ENCODE results near the gene CABLES1.

Gene CABLES1

DNA sequence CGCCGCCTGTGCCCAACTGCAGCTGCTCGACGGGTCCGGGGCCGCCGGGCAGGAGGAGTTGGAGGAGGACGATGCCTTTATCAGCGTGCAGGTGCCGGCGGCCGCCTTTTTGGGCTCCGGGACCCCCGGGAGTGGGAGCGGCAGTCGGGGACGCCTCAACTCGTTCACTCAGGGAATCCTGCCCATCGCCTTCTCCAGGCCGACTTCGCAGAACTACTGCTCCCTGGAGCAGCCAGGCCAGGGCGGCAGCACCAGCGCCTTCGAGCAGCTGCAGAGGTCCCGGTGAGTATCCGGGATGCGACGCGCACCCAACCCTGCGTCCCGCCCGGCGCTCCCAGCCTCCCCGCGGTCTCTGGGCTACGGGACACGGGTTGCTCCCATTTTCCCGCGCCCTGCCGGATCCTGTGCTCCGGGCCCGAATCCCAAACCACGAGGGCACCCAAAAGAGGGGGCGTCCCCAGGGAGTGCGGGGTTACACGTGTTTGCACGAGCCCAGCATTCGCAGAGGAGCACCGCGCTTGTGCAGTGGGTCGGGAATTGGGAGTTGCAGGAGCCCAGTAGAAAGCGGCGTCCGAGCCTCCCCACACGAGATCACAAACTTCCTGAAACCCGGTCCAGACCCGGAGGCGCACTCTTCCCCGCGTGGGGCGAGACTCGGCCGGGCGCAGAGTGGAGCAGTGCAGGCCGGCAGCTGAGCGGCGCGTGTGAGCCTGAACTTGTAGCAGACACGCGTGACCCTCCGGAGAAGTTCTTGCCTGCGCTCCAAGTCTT lies 1.2 kb downstream of the CABLES1 start:
- TF ChIP-seq, protein P1, sequence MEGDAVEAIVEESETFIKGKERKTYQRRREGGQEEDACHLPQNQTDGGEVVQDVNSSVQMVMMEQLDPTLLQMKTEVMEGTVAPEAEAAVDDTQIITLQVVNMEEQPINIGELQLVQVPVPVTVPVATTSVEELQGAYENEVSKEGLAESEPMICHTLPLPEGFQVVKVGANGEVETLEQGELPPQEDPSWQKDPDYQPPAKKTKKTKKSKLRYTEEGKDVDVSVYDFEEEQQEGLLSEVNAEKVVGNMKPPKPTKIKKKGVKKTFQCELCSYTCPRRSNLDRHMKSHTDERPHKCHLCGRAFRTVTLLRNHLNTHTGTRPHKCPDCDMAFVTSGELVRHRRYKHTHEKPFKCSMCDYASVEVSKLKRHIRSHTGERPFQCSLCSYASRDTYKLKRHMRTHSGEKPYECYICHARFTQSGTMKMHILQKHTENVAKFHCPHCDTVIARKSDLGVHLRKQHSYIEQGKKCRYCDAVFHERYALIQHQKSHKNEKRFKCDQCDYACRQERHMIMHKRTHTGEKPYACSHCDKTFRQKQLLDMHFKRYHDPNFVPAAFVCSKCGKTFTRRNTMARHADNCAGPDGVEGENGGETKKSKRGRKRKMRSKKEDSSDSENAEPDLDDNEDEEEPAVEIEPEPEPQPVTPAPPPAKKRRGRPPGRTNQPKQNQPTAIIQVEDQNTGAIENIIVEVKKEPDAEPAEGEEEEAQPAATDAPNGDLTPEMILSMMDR (conservative IDR thresholded peaks at IDR 0.05; ENCODE audit: low read length) = no peak
- no peak for DNase-seq (ENCODE audit: low read depth)
- H3K4me3 ChIP-seq (ENCODE audit: low read length) = peak overlapping the region; percentile 77

DNA sequence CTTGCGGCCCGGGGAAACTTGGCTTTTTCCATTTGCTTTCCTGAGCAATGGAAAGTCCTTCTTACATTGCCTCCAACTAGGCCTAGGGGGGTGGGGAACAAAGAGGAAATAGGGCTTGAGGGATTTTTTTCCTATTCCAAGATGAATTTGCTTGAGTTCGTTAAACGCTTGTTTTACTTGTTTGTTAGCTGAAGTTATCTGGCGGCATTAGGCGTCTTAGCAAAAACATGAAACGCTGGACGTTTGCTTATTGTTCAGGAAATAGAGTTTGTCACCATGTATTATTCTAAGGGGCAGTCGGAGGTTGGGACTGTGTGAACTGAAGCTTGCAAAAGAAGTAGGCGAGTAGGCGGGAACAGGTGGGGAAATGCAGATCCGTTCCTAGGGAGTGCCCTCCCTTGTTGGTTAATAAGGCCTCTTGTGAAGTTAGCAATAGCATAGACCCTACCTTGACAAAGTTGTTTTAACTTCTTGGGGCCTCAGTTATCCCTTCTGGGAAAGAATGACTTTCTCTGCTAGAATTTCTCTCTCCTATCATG lies 1.9 kb downstream of the CABLES1 start:
- TF ChIP-seq, protein P1 (conservative IDR thresholded peaks at IDR 0.05; ENCODE audit: low read length) = no peak
- no peak for DNase-seq (ENCODE audit: low read depth)
- peak overlapping the region; percentile 77 for H3K4me3 ChIP-seq (ENCODE audit: low read length)

DNA sequence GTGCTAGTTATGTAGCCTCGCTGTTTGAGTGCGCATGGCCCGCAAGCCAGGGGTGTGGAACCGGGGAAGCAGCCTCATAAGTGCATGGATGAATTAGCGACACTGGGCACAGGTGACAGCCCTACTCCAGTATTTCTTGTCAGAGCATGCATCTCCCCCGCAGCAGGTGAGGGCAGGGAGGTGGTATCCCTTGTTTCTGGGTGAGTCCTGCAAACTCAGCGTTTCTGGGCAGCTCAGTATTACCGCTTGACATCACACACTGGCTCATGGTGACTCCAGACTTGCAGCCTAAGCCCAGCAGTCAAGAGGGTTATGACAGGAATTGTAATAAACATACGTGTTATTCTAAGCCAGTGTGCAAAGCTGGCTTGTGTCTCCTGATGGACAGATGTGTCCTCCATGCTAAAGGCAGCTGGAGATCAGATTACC lies 2.5 kb downstream of the CABLES1 start:
- TF ChIP-seq, protein P1 (conservative IDR thresholded peaks at IDR 0.05; ENCODE audit: low read length) = no peak
- H3K4me3 ChIP-seq (ENCODE audit: low read length) = peak overlapping the region; percentile 77
- DNase-seq (ENCODE audit: low read depth) = no peak

DNA sequence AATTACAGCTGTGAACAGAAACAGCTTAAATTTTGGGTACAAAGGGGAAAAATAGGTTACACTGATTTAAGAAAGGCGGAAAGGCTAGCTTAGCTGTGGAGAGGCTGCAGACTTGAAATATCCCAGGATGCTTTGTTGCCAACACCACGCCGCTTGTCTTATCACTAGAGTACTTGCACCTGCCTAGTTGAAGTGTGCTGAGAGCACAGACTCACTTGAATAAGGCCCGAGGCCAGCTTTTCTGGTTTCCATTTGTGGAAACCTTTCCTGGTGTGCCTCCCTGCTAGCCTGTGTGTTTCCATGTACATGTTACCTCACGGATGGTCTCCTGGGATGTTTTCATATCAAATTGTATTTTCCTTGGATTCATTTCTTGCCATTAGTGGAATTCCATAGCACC lies 3.2 kb downstream of the CABLES1 start:
- DNase-seq (ENCODE audit: low read depth) = no peak
- no peak overlapping the region for H3K4me3 ChIP-seq (ENCODE audit: low read length)
- TF ChIP-seq, protein P1 (conservative IDR thresholded peaks at IDR 0.05; ENCODE audit: low read length) = no peak

DNA sequence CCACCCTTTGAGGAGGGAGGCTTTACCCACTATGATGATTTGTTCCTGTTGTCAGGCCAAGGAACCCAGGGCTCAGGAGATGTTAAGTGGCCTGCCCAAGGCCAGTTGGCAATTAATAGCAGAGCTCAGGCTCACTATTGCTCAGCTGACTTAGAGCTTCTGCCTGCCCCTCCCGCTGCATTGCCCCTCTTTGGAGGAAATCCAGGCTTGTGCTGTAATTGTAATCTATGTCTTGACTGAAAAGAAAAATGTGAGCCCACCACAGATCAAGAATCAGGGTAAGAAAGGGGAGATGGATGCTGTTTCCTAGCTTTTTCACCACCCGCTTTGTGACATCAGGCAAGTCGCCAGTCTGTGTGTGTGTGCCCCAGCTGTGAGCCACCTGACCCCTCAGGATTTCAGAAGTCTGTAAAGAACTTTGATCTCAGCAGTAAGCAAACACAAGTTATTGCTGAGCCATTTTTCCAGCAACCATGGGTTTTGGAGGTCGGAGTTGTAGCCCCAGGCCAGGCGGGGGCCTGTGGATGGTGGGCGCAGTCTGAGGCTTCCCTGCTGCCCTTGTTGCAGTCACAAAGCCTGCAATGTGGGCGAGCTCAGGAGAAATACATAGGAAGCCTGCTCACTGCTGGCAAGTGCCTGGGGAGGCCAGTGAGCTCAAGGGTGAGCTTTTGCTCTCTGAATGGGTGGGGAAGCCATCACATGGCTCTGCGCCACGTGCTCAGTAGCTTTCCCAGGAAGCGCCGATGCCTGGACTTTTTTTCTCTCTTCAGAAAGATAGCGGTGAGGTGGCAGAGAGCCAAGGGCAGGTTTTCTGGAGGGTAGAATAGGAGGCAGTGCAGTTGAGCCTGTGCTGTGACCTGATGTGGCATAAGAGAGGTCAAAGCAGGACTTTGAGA lies 6.1 kb downstream of the CABLES1 start:
- TF ChIP-seq, protein P1 (conservative IDR thresholded peaks at IDR 0.05; ENCODE audit: low read length) = no peak
- no peak overlapping the region for H3K4me3 ChIP-seq (ENCODE audit: low read length)
- peak; percentile 53 for DNase-seq (ENCODE audit: low read depth)

DNA sequence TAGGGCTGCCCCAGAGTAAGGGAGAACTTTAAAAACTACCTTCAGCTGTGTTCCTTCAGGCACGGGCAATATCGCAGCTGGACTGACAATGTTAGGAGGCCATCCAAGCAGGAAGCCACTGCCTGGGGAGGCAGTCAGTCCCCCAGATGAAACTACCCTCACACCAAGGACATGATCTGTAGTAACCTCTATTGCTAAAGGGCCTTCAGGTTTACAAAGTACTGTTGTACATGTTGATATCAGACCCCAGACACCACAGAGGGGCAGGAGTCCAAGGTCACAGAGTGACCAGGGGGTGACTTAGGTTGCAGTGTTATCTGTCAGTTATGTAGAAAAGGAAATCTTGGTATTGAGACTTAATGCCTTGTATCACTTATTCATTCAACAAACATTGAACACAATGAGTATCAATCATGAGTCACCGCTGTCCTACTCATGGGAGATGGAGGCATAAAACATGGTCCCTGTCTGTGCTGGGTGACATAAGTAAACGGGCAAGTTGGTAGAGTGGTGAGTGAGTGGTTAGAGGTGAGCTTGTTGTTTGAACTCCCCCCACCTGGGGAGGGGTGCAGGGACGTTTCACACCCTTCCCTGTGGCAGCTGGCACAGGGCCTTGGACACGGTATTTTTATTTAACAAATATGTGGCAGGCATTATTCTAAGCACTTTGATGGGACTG lies 7.1 kb downstream of the CABLES1 start:
- TF ChIP-seq, protein P1 (conservative IDR thresholded peaks at IDR 0.05; ENCODE audit: low read length) = no peak
- no peak for DNase-seq (ENCODE audit: low read depth)
- H3K4me3 ChIP-seq (ENCODE audit: low read length) = no peak overlapping the region
